ENCODE measurements around the gene CEP41.

DNA sequence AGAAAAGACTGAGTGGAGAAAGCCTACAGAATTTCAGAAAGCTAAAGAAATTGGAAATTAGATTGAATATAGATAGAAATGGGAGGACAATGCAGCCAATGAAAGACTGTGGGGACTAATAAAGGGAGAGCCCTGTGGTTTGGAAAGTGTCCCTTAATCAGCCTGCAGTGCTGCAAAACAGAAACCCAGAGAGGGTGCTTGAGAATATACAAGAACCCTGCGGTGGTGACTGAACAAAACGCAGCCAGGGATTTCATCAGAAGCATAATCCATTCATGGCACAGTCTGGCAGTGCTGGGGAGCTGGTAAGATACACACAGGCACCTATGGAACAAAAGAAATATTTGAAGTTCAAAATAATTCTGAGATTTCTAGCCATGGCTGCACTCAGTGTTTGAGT is 19.1 kb downstream of the CEP41 start:
- TF ChIP-seq, protein P1, sequence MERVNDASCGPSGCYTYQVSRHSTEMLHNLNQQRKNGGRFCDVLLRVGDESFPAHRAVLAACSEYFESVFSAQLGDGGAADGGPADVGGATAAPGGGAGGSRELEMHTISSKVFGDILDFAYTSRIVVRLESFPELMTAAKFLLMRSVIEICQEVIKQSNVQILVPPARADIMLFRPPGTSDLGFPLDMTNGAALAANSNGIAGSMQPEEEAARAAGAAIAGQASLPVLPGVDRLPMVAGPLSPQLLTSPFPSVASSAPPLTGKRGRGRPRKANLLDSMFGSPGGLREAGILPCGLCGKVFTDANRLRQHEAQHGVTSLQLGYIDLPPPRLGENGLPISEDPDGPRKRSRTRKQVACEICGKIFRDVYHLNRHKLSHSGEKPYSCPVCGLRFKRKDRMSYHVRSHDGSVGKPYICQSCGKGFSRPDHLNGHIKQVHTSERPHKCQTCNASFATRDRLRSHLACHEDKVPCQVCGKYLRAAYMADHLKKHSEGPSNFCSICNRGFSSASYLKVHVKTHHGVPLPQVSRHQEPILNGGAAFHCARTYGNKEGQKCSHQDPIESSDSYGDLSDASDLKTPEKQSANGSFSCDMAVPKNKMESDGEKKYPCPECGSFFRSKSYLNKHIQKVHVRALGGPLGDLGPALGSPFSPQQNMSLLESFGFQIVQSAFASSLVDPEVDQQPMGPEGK (CRISPR knock-in tag; IDR thresholded peaks at IDR 0.05; ENCODE audit: borderline replicate concordance) = no peak
- no peak for TF ChIP-seq CREB5 (CRISPR knock-in tag; IDR thresholded peaks at IDR 0.05; ENCODE audit: low read depth)
- no peak for TF ChIP-seq ARNTL (CRISPR knock-in tag; IDR thresholded peaks at IDR 0.05; ENCODE audit: borderline replicate concordance, low read depth)
- TF ChIP-seq TOX (CRISPR knock-in tag; IDR thresholded peaks at IDR 0.05; ENCODE audit: borderline replicate concordance) = no peak
- no peak for TF ChIP-seq RARB (CRISPR knock-in tag; IDR thresholded peaks at IDR 0.05)
- no peak for TF ChIP-seq TCF4 (CRISPR knock-in tag; IDR thresholded peaks at IDR 0.05; ENCODE audit: borderline replicate concordance)
- TF ChIP-seq ZFP3 (CRISPR knock-in tag; IDR thresholded peaks at IDR 0.05) = no peak
- TF ChIP-seq, protein P2, sequence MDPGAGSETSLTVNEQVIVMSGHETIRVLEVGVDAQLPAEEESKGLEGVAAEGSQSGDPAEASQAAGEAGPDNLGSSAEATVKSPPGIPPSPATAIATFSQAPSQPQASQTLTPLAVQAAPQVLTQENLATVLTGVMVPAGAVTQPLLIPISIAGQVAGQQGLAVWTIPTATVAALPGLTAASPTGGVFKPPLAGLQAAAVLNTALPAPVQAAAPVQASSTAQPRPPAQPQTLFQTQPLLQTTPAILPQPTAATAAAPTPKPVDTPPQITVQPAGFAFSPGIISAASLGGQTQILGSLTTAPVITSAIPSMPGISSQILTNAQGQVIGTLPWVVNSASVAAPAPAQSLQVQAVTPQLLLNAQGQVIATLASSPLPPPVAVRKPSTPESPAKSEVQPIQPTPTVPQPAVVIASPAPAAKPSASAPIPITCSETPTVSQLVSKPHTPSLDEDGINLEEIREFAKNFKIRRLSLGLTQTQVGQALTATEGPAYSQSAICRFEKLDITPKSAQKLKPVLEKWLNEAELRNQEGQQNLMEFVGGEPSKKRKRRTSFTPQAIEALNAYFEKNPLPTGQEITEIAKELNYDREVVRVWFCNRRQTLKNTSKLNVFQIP (CRISPR knock-in tag; IDR thresholded peaks at IDR 0.05; ENCODE audit: borderline replicate concordance, low read depth) = no peak
- no peak for TF ChIP-seq TSHZ2 (CRISPR knock-in tag; IDR thresholded peaks at IDR 0.05)
- TF ChIP-seq ZNF565 (CRISPR knock-in tag; conservative IDR thresholded peaks at IDR 0.05; ENCODE audit: low read depth) = no peak

All from SK-N-SH treated with all-trans-retinoic acid at 6 μM for 48 hours (cell line).